Fibroblast of peridontal ligament (primary cell): ENCODE results near the gene ARL6IP1.

Experiments
- DNase-seq: peaks from one replicate; pipeline ENCODE4 v3.0.0-alpha.2; 2010; ENCODE audit errors: extremely low read depth

ARL6IP1 gene

DNA sequence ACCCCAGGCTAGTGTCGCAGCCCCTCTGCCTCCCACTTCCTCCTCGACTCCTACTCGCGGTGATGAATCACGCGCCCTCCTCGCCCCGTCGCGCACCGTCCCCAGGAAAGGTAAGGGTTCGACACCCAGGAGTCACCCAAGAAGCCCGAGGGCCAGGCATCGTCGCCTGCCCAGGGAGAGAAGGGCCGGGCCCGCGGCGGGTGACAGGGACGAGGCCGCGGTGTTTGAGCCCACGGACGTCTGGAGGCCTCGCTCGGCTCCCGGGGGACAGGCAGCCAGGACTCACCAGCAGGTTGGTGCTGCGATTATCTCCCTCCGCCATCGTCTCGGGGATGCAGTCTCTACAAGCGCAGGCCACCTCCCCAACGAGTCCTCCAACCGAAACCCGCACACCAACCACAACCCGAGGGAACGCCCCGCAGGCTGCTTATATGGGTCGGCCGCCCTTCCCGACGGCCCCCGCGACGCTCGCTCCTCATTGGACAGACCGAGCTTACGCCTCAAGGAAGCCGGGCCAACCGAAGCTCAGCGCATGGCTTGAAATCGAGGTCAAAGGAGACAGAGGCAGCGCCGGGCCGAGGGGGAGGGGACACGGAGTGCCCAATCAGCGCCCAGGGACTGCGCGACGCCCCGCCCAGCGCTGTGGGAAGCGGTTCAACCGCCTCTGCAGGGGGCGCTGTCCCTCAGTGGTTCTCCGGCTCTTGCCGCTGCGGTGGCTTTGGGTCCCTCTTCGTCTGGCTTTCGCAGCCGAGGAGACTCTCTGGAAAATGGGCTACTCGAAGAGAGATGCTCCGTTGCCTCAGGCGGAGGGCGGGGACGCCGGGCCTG, at the start of gene ARL6IP1:
ARL6IP1 (minus strand) TSS at position 405 of the 828 bp plus-strand sequence; CDS start at position 322, 83 bp downstream.
- peak; percentile 99 for DNase-seq

DNA sequence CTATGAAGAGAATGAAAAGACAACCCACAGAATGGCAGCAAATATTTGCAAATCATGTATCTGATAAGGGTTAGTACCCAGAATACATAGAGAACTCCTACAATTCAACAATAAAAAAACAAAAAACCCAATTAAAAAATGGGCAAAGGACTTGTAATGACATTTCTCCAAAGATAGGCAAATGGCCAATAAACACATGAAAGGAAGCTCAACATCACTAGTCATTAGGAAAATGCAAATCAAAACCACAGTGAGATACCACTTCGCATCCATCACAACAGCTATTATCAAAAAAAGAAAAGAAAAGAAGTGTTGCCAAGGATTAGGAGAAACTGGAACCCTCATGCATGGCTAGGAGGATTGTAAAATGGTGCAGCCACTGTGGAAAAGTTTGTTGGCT, 45.1 kb upstream of the ARL6IP1 start:
- no peak for DNase-seq

DNA sequence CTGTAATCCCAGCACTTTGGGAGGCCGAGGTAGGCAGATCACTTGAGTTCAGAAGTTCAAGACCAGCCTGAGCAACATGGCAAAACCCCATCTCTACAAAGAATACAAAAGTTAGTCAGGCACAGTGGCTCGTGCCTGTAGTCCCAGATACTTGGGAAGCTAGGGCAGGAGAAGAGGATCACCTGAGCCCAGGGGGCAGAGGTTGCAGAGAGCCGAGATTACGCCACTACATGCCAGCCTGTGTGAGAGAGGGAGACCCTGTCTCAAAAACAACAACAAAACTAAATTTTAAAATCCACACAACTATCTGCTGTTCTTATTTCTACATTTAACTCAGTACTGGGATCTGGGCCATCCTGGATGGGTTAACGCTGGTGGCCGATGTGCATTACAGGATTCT, 41.2 kb upstream of the ARL6IP1 start:
- no peak for DNase-seq

DNA sequence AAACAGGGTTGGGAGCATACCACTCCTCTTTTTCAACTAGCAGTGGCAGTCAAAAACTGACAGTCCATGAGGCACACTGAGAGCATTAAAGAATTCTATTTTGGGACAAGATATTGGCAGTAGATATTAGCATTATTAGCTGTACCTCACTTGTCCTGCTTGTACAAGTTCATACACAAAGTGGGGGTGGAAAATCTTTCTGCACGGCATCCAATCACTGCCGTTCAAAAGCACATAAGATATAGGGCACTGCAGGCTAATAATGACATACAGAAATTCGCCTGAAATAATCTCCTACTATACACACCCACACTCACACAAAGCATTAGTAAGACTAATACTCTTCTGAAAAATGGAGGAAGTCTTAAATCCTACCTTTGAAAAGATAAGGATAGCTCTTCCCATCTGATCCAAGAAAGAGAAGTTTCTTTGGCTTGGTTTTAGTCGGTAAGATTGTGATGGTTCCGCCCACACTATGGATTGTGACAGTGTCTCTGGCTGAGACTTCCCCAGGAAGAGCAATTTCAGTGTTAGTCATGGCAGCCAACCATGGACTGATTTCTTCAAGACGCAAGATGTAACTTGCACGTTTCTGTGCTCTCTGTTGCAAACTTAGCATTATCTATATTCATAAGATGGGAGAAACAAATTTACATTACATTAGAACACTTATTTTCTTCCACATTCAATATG, 40.6 kb upstream of the ARL6IP1 start:
- no peak for DNase-seq

DNA sequence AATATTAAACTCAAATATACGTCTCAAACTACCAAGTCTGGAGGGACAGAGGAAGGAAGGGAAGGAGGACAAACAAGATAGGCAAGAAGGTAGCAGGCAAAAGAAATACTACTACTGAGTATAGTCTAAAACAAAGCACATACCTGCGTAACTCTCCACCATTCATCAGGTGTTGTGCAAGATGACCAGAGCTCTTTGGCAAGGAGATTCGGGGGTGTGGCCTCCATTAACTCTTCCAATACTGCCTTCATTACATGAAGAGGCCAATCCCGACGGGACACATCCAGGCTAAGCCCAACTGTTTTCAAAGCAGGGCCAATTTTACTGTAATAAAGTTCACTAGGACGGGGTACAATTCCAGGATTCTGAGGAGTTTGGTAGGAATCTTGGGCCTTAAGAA, 38.2 kb upstream of the ARL6IP1 start:
- DNase-seq: no peak

DNA sequence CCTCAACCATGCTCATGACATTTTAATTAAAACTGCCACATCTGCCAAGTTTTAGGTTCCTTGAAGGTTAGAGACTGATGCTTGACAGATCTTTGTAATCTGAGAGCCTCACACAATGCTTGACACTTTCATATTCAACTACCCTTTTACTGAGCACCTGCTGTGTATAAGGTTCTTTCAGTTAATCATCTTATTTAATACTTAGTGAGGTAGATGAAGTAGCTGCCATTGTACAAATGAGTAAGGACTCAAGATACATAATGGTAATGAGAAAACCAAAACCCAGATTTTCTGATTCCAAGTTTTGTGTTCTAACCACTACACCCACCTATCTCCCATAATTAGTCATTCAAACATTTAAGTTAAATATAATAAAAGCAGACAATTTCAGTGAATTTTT, 35.4 kb upstream of the ARL6IP1 start:
- no peak for DNase-seq

DNA sequence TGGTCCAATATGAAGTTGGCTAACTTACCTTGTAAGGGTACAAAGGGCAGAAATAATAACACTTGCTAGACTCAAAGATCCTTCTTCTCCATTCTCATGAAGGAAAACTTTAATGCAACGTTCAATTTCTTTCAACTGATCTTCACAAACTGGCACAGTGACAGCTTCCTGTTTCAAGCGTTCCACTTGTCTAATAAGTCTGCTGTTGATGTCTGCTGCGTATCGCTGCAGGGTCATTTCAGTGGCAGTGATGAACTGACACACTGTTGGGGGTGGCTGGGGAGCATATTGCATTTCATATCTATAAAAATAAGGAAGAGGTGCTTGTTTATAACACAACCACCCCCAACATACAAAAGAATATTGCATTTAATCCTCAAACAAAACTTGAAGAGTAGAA, 33.5 kb upstream of the ARL6IP1 start:
- DNase-seq: no peak

DNA sequence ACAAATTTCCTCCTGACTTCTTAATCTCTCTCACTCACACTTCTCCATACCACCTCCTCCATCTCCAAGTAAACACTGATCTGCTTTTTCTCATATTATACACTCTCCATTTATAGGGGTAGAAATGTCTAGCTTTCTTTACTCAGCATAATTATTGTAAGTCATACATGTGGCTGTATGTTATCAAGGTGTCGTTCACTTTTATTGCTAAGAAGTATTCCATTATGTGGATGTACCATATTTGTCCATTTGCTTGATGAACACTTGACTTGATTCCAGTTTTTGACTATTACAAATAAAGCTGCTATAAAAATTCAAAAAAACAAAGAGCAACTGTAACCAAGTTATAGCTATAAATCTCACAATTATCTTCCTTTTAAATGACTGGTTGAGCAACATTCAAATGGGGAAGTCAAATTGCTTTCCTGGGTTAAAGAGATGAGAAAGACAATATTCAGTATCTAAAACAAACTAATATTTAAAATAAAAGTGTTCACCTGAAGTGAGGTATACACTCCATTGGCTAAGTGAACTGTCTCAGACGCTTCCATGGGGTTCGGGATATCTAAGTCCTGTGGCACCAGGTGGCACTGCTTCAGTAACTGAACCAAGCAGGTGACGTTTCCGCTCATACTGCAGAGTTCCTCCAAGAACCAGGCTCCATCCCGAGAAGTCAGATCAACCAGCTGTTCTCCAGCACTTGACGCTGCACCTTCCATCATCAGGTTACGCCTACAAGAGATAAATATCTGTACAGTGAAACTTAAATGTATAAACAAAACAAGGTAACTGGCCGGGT, 32.6 kb upstream of the ARL6IP1 start:
- DNase-seq: no peak

DNA sequence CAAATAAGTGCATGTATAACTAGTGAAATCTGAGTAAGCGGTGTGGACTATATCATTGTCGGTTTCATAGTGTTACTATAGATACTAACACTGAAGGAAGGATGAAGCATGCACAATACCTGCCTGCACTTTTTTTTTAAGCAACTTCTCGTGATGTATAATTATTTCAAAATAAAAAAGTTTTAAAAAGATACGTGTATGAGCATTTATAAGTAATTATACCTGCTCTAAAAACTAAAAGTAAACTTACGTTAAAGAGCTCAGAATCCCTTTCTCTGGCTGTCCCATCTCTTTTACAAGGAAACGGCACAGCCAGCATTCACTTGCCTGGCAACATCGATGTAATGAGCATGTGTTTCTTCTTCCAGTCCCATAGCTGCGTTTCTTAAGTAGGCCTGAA, 31.3 kb upstream of the ARL6IP1 start:
- no peak for DNase-seq

DNA sequence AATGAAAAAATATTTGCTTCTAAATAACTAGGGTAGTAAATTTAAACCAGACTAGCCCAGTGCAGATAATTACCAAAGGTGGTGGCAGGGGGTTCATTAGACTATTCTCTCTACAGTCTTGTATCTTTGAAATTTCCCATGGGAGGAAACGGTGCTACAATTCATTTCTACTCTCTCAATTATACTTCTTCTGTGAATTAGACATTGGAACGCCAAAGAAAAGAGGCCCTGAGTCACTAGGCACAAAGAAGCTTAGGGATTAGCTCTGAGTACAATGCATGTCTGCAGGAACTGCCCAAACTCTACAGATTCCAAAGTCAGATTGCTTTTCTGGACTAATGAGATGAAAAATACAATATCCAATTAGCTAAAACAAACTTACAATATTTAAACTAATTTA, 30.7 kb upstream of the ARL6IP1 start:
- no peak for DNase-seq

DNA sequence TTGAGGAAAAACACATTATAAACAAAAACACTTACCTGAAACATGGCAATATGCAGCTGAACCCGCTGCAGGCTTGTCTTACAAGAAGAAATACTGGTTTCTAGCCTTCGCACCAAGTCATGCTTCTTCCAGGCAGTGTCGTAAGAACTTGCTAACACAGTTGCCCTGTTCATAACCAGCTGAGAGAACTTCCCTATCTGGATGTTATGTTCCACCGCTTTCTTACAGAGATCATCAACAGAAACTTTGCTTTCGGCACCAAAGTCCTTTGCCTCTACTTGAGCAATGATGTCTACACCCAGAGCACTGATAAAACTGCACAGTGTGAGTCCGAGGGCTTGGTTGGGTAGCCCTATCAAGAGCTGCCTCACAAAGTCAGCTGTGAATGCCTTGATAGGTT, 27.9 kb upstream of the ARL6IP1 start:
- no peak for DNase-seq

DNA sequence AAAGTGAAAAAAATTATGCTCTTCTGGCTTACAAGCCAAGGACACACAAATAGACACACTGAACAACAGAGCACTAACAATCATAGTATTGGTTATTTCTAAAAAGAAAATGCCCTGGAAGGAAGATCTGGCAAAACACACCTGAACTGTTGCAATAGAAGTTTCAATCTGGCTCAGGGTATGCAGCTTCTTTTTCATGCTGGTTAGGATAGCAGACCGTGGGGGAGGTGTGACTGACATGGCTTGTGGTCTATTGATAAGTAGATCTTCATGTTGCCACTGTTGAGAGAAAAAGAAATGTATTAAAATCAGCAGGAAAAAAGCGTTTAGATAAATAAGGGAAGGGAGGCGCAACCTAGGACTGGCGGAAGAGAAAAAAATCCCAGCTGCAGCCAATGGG, 26.5 kb upstream of the ARL6IP1 start:
- DNase-seq: no peak

DNA sequence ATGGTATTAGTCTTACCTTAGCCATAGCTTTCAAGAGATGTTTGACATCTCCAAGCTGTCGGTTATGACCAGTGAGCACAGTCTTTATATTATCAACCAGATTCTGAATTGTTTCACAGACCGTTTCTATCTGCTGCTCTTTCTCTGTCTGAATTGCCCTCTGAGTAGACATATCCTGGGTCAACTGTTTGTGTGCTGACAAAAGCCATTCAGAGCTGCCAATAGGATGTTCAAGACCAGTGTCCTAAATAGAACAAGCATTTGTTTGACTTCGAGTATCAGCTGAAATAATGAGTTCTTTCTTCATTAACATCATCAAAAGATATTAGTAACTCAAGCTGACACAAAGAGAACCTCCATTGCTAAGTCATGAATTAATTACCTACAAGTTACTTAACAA, 14.9 kb upstream of the ARL6IP1 start:
- no peak for DNase-seq

DNA sequence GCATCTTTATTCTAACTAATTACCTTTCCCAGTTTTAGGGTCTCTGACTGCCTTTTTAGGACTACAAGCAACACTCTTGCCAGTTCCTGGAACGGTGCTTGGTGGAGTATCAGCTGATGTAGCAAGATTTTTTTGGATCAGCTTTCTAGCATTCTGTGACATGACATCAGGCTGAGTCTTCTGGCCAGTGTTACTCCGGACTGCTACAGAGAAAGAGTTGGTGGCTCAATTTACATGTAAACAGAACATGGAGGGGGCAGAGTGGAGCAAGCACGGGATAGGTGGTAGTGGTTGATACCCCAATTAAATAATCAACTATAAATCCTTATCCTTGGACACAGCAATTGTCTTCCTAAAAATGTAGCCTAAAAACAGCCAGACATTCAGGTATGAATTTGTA, 10.6 kb upstream of the ARL6IP1 start:
- no peak for DNase-seq

DNA sequence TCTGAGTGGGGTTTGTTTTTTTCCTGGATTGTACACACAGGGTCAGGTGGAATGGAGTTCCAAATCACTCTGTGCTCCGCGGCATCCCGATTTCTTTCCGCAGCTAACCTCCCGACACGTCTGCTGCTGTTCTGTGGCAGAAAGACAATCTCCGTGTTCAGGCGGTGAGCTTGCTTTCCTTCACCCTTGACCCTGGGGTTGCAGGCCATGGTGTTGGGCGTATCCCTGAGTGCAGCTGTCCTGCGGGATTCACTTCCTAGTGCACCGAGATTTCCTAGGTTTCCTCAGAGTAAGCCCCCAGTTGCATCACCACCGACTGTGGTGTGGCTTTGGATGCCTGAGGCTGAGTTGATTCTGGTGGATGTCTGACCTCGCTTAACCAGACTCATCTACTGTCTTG, 7.8 kb upstream of the ARL6IP1 start:
- no peak for DNase-seq

DNA sequence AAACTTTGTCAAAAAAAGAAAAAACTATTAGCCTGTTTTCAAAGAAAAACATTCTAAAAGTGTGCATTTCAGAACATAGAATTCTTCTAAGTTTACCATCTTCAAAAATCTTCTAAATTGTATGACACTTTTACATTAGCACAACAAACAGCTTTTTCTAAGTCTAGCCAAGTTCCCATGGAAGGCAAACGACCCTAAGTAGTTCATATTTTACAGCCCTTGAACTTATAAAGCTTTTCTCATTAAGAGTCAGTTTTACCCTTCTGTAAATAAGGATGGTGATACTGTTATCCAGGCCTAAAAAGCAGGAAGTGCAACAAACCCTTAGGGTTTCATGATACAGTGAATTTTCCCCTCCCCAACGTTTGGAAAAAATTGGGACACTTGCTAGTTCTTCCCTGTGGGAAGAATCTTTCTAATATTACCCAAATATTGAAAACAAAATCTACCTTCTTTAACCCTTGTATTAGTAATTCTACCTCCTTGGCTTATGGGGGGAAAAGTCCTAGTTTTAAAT, 4.0 kb upstream of the ARL6IP1 start:
- DNase-seq: no peak

DNA sequence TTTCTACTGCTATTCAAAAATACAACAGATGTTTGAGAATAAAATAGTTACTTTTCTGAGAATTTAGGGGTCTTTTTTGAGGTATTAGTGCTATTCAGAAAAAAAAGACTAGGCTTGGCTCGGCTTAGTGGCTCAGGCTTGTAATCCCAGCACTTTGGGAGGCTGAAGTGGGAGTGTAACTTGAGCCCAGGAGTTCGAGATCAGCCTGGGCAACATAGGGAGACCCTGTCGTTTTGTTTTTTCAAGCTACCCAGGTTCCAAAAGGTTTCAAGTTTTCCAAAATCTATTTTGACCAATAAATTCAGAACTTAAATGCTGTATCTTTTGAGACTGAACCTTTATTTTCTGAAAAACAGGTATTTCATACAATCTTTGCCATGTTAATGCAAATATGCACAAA, 3.2 kb upstream of the ARL6IP1 start:
- no peak for DNase-seq

DNA sequence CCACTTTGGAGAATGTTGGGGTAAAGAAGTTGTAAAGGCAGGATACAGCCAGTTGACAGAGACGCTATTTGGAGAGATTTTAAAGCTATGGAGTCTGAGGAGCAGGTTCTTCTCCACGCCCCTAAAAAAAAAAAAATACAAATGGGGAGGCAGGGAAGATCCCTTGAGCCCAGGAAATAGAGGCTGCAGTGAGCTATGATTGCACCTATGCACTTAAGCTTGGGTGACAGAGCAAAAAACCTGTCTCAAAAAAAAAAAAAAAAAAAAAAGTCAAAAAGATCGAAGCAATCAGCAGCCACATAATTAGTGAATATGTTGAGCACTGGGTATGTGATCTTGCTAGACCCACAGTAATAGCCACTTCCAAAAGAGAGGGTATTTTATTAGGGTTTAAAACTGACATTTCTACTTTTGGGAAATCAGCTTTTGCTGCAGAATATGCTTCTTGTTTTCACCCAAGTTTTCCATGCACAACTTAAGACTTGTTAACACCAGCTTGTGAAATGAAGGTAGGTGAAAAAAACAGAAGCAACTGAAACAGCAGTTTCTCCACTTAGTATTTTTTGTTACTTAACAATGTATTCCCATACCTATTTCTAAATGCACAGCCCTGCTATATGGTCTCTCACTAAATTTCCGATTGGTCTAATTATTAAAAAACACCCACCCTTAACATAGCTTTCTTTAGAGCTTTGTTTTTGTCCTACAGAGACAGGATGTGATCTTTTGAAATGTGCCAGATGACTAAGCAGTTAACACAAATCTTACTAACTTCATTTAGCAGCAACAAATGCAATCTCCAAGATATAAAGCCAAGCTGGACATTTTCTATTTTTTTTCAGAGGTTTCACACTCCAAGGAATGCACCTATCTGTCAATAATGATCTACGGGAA, 2.5 kb upstream of the ARL6IP1 start:
- peak; percentile 27 for DNase-seq

DNA sequence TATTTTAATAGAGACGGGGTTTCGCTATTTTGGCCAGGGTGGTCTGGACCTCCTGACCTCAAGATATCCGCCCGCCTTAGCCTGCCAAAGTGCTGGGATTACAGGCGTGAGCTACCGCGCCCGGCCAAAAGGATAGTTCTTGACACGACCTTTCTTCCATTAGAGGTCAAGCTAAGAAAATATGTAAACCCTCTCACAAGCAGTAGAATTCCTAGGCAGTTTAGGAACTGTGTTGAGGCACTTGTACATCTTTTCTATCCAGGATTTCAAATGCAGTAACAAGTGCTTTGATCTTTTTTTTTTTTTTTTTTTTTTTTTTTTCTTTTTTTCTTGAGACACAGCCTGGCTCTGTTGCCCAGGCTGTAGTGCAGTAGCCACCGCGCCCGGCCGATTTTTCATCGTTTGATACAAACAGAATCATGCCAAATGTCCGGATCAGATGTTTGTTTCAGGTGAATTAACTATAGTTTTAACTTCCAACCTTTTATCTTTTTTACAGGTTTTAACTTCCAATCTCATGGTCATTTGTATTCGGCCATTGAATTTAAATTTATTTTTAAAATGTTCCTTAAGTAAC, 1.5 kb upstream of the ARL6IP1 start:
- no peak for DNase-seq

DNA sequence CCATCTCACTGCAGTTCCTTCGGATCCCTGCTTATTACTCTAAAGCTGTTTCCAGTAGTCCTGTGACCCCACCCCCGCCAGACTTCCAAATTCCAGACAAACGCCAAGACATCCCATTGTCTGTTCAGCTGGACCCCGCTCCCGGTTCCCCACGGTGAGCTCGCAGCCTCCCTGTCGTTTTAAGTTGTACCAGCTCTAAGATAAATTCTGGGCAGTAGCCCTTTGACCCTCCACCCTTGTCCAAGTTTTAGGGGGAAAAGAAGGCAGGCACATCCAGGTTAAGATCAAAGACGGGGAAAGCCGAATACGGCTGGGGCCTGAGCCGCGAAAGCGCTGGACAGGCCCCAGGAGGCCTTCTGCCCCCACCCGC, 589 bp downstream of the ARL6IP1 start:
- DNase-seq: peak; percentile 19

DNA sequence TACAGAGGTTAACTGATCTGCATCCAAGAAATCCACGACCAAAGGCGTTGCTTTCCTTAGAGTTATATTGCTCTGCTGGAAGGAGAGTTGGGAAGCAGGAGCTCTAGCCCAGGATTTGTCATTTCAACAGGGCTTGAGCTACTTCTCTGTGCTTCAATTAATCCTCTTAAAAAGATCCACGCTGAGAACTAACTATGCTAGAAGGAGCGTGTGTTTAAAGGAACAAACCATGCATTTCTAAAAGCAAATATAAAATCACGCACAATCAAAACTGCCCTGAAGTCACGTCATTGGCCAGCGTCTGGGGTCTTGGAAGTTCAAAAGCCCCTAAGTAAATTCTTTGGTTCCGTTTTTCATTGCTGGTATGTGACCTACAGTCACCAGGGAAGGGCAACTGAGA, 1.1 kb downstream of the ARL6IP1 start:
- DNase-seq: peak; percentile 14
